Activated naive CD4-positive, alpha-beta T cell treated with anti-CD3 and anti-CD28 coated beads for 36 hours (primary cell): ENCODE measurements around the gene RPL15. TPM values are rescaled to one million over a fixed set of nuclear protein-coding genes. Genes with fewer than 3 reads are reported as not detected.
"Not testable (repeated sequence)": the region's sequence is repeated elsewhere in the genome, so short reads cannot be mapped to it uniquely, and the experiment has no call there.

ENCODE experiments used
- CTCF ChIA-PET: fragments of 350-600 bp; sonication (Branson Sonifier 250); formaldehyde crosslinking; loops from one replicate; lab custom pipeline; 2021; ENCODE audit warnings: antibody characterized with exemption; lab: Charles Lee
- DNase-seq: peaks from one replicate; pipeline ENCODE4 v3.0.0-alpha.2; 2020
- H3K27ac Mint-ChIP-seq: one replicate; pipeline ENCODE4 v1.8.0; 2021; ENCODE audit warnings: mild to moderate bottlenecking, mixed read lengths
- H3K27me3 Mint-ChIP-seq: one replicate; pipeline ENCODE4 v1.8.0; 2021; ENCODE audit warnings: low read depth, mixed read lengths
- H3K36me3 Mint-ChIP-seq: one replicate; pipeline ENCODE4 v1.8.0; 2021; ENCODE audit warnings: low read depth, mixed read lengths
- H3K4me1 Mint-ChIP-seq: one replicate; pipeline ENCODE4 v1.8.0; 2021; ENCODE audit warnings: low read depth, mixed read lengths
- H3K4me3 Mint-ChIP-seq: one replicate; pipeline ENCODE4 v1.8.0; 2021; ENCODE audit warnings: mild to moderate bottlenecking, moderate library complexity, mixed read lengths
- H3K9me3 Mint-ChIP-seq: one replicate; pipeline ENCODE4 v1.8.0; 2021; ENCODE audit warnings: mixed read lengths
- intact Hi-C: fragments of 100-400 bp; cut with micrococcal nuclease; formaldehyde crosslinking; loops from one replicate; pipeline ENCODE4 v1.15.1; 2023
- total RNA-seq, 2 experiments: library from RNA; stranded (reverse); gene quantifications; one replicate each; pipeline ENCODE4 v1.2.3, GENCODE V29; 2021

RPL15 gene
- total RNA-seq, 2 experiments from 2014 or later = 2,861 to 2,959 TPM

- no peaks in the 10 kb centered on the region for H3K27me3 Mint-ChIP-seq
- H3K9me3 Mint-ChIP-seq = no peaks in the 10 kb centered on the region
- CTCF ChIA-PET = no interaction called here
- peaks cover 28% of the 10 kb centered on the region for H3K4me1 Mint-ChIP-seq
- H3K36me3 Mint-ChIP-seq = peaks cover 9% of the 10 kb centered on the region
- intact Hi-C loops = no loop called here
- no peak for DNase-seq
- H3K27ac Mint-ChIP-seq = no peak overlapping the region
- no peak overlapping the region for H3K4me3 Mint-ChIP-seq
These were observed 39.5 kb upstream of the RPL15 start for GRCh38 chr3:23877329-23877980.

GRCh38 chr3:23879485-23879884 is 37.4 kb upstream of the RPL15 start:
- Mint-ChIP-seq H3K36me3 (peaks cover 9% of the 10 kb centered on the region), H3K27ac (no peak overlapping the region), H3K4me3 (no peak overlapping the region), H3K27me3 (no peaks in the 10 kb centered on the region), H3K9me3 (no peaks in the 10 kb centered on the region), H3K4me1 (peaks cover 25% of the 10 kb centered on the region)
- DNase-seq = no peak
- intact Hi-C loops = no loop called here
- CTCF ChIA-PET = interaction anchor here (0.6 to 1.8 kb wide), 3 partner anchors 9 to 57 kb away, joined by 3 to 7 read pairs (median 4); no protein-coding TSS in a partner anchor

- H3K36me3 Mint-ChIP-seq = peaks cover 9% of the 10 kb centered on the region
- H3K27ac Mint-ChIP-seq = no peak overlapping the region
- CTCF ChIA-PET = no interaction called here
- H3K4me1 Mint-ChIP-seq = peaks cover 25% of the 10 kb centered on the region
- intact Hi-C loops = loop anchor here (10.0 kb wide), 1 partner anchor 1316 kb away; no protein-coding TSS in a partner anchor
- H3K4me3 Mint-ChIP-seq = no peak overlapping the region
- H3K27me3 Mint-ChIP-seq = no peaks in the 10 kb centered on the region
- H3K9me3 Mint-ChIP-seq = no peaks in the 10 kb centered on the region
- DNase-seq = peak; percentile 23
These were observed 36.1 kb upstream of the RPL15 start for GRCh38 chr3:23880703-23881339.

- not testable (repeated sequence) for H3K27me3 Mint-ChIP-seq, H3K27ac Mint-ChIP-seq, DNase-seq
These were observed 34.9 kb upstream of the RPL15 start for GRCh38 chr3:23881993-23882392.

GRCh38 chr3:23882487-23882918 is 34.4 kb upstream of the RPL15 start:
- H3K36me3 Mint-ChIP-seq = peaks cover 9% of the 10 kb centered on the region

More at GRCh38 chr3:23881993-23882392, 34.9 kb upstream of the RPL15 start:
- CTCF ChIA-PET, H3K9me3 Mint-ChIP-seq, H3K36me3 Mint-ChIP-seq, H3K4me3 Mint-ChIP-seq: not testable (repeated sequence)
- H3K4me1 Mint-ChIP-seq = peaks cover 21% of the 10 kb centered on the region
- intact Hi-C loops = loop anchor here (10.0 kb wide), 1 partner anchor 1317 kb away; no protein-coding TSS in a partner anchor

GRCh38 chr3:23884481-23884880 is 32.5 kb upstream of the RPL15 start:
- Mint-ChIP-seq H3K4me1 (peaks cover 16% of the 10 kb centered on the region), H3K36me3 (peaks cover 10% of the 10 kb centered on the region), H3K27ac (no peak overlapping the region), H3K4me3 (no peak overlapping the region), H3K9me3 (no peaks in the 10 kb centered on the region), H3K27me3 (no peaks in the 10 kb centered on the region)
- CTCF ChIA-PET = interaction anchor here (0.6 to 1.3 kb wide), 3 partner anchors 8 to 50 kb away, joined by 3 to 6 read pairs (median 3); no protein-coding TSS in a partner anchor
- DNase-seq = no peak
- intact Hi-C loops = loop anchor here (10.0 kb wide), 1 partner anchor 1320 kb away; no protein-coding TSS in a partner anchor

More at GRCh38 chr3:23882487-23882918, 34.4 kb upstream of the RPL15 start:
- Mint-ChIP-seq H3K9me3 (no peaks in the 10 kb centered on the region), H3K4me3 (no peak overlapping the region), H3K27me3 (no peaks in the 10 kb centered on the region), H3K27ac (no peak overlapping the region), H3K4me1 (peaks cover 21% of the 10 kb centered on the region)
- intact Hi-C loops = loop anchor here (10.0 kb wide), 1 partner anchor 1318 kb away; no protein-coding TSS in a partner anchor
- no peak for DNase-seq
- CTCF ChIA-PET = no interaction called here

- intact Hi-C loops = loop anchor here (5.0 to 10.0 kb wide), 2 partner anchors 797 to 1320 kb away; no protein-coding TSS in a partner anchor
- DNase-seq = no peak
- Mint-ChIP-seq H3K9me3 (no peaks in the 10 kb centered on the region), H3K36me3 (peaks cover 11% of the 10 kb centered on the region), H3K27me3 (no peaks in the 10 kb centered on the region), H3K27ac (no peak overlapping the region), H3K4me3 (no peak overlapping the region), H3K4me1 (peaks cover 13% of the 10 kb centered on the region)
- CTCF ChIA-PET = interaction anchor here (0.6 to 0.9 kb wide), 2 partner anchors 9 to 51 kb away, joined by 3 read pairs; no protein-coding TSS in a partner anchor
These were observed 31.7 kb upstream of the RPL15 start for GRCh38 chr3:23885210-23885609.

GRCh38 chr3:23886311-23886710 is 30.6 kb upstream of the RPL15 start:
- Mint-ChIP-seq H3K27me3 (no peaks in the 10 kb centered on the region), H3K36me3 (peaks cover 12% of the 10 kb centered on the region), H3K4me1 (peaks cover 6% of the 10 kb centered on the region), H3K27ac (no peak overlapping the region), H3K4me3 (no peak overlapping the region), H3K9me3 (no peaks in the 10 kb centered on the region)
- CTCF ChIA-PET = interaction anchor here (0.6 kb wide), 1 partner anchor 112 kb away, joined by 4 read pairs; no protein-coding TSS in a partner anchor
- intact Hi-C loops = loop anchor here (5.0 to 10.0 kb wide), 2 partner anchors 796 to 1322 kb away; no protein-coding TSS in a partner anchor
- DNase-seq = no peak

GRCh38 chr3:23888617-23889228 is 28.2 kb upstream of the RPL15 start:
- CTCF ChIA-PET = interaction anchor here (0.6 to 3.0 kb wide), 13 partner anchors 9 to 116 kb away, joined by 3 to 19 read pairs (median 4); no protein-coding TSS in a partner anchor
- H3K27me3 Mint-ChIP-seq = no peaks in the 10 kb centered on the region
- DNase-seq = no peak
- H3K36me3 Mint-ChIP-seq = peaks cover 4% of the 10 kb centered on the region
- H3K4me1 Mint-ChIP-seq = no peaks in the 10 kb centered on the region
- no peaks in the 10 kb centered on the region for H3K9me3 Mint-ChIP-seq
- no peak overlapping the region for H3K4me3 Mint-ChIP-seq
- intact Hi-C loops = loop anchor here (1.0 to 10.0 kb wide), 6 partner anchors 28 to 1324 kb away; partner anchors contain the start of genes NKIRAS1, NR1D2 and RPL15
- no peak overlapping the region for H3K27ac Mint-ChIP-seq

GRCh38 chr3:23889386-23889785 is 27.5 kb upstream of the RPL15 start:
- Mint-ChIP-seq H3K9me3 (no peaks in the 10 kb centered on the region), H3K27me3 (no peaks in the 10 kb centered on the region), H3K4me1 (no peaks in the 10 kb centered on the region), H3K27ac (no peak overlapping the region), H3K4me3 (no peak overlapping the region), H3K36me3 (peaks cover 4% of the 10 kb centered on the region)
- intact Hi-C loops = loop anchor here (2.0 to 10.0 kb wide), 4 partner anchors 27 to 1325 kb away; partner anchors contain the start of genes NKIRAS1 and RPL15
- CTCF ChIA-PET = interaction anchor here (0.6 to 3.0 kb wide), 6 partner anchors 9 to 110 kb away, joined by 3 to 19 read pairs (median 8); no protein-coding TSS in a partner anchor
- no peak for DNase-seq

- Mint-ChIP-seq H3K27ac (no peak overlapping the region), H3K9me3 (no peaks in the 10 kb centered on the region), H3K4me1 (no peaks in the 10 kb centered on the region), H3K27me3 (no peaks in the 10 kb centered on the region), H3K4me3 (no peak overlapping the region), H3K36me3 (peaks cover 6% of the 10 kb centered on the region)
- intact Hi-C loops = loop anchor here (2.0 to 10.0 kb wide), 4 partner anchors 27 to 1325 kb away; partner anchors contain the start of genes NKIRAS1 and RPL15
- DNase-seq = no peak
- CTCF ChIA-PET = interaction anchor here (0.6 to 3.0 kb wide), 4 partner anchors 8 to 110 kb away, joined by 3 to 19 read pairs (median 12); no protein-coding TSS in a partner anchor
These were observed 27.0 kb upstream of the RPL15 start for GRCh38 chr3:23889950-23890349.
